Hematopoietic multipotent progenitor cell (in vitro differentiated cells): Measurements from ENCODE around the gene DPP10. TPM values are rescaled to one million over a fixed set of nuclear protein-coding genes. Genes with fewer than 3 reads are reported as not detected.
"Not testable (repeated sequence)": the region's sequence is repeated elsewhere in the genome, so short reads cannot be mapped to it uniquely, and the experiment has no call there.

Experiments used
- DNase-seq, 3 donors: peaks; one replicate each; pipeline ENCODE4 v3.0.0-alpha.2; 2011 to 2015; ENCODE audit warnings: low read depth in 2 of 3, low spot score in 2 of 3
- total RNA-seq: library from RNA; depleted of rRNA; stranded (reverse); fragments of >200 nt; gene quantifications from one replicate; pipeline ENCODE4 v1.2.3, GENCODE V29; 2012

The DPP10 gene
- 1.9 TPM for total RNA-seq

- peak in 2 of 3 donors; percentile 0 to 1 for DNase-seq
Measured at GRCh38 chr2:114442510-114442909, at the start of gene DPP10. Gene DPP10 (plus strand): TSS chr2:114442641.

GRCh38 chr2:114400890-114401289, 41.6 kb upstream of the DPP10 start:
- DNase-seq = no peak

GRCh38 chr2:114405247-114406116, 37.0 kb upstream of the DPP10 start:
- no peak for DNase-seq

GRCh38 chr2:114406347-114406746, 36.1 kb upstream of the DPP10 start:
- no peak for DNase-seq

- not testable (repeated sequence) for DNase-seq
Measured at GRCh38 chr2:114407353-114407752, 35.1 kb upstream of the DPP10 start.

- DNase-seq = no peak
Measured at GRCh38 chr2:114421781-114422180, 20.7 kb upstream of the DPP10 start.

- DNase-seq = no peak
Measured at GRCh38 chr2:114424699-114425098, 17.7 kb upstream of the DPP10 start.

- no peak for DNase-seq
Measured at GRCh38 chr2:114426756-114427155, 15.7 kb upstream of the DPP10 start.

- no peak for DNase-seq
Measured at GRCh38 chr2:114436329-114436728, 6.1 kb upstream of the DPP10 start.

GRCh38 chr2:114446571-114446970, 4.1 kb downstream of the DPP10 start:
- DNase-seq = no peak

GRCh38 chr2:114450639-114451038, 8.2 kb downstream of the DPP10 start:
- no peak for DNase-seq

- DNase-seq = no peak
Measured at GRCh38 chr2:114456566-114456965, 14.1 kb downstream of the DPP10 start.

- no peak for DNase-seq
Measured at GRCh38 chr2:114457956-114458355, 15.5 kb downstream of the DPP10 start.

- no peak for DNase-seq
Measured at GRCh38 chr2:114461116-114461515, 18.7 kb downstream of the DPP10 start.

- DNase-seq = no peak
Measured at GRCh38 chr2:114464961-114465706, 22.7 kb downstream of the DPP10 start.

- no peak for DNase-seq
Measured at GRCh38 chr2:114468343-114468742, 25.9 kb downstream of the DPP10 start.

GRCh38 chr2:114472246-114472645, 29.8 kb downstream of the DPP10 start:
- DNase-seq = no peak

GRCh38 chr2:114472726-114473125, 30.3 kb downstream of the DPP10 start:
- no peak for DNase-seq

- no peak for DNase-seq
Measured at GRCh38 chr2:114488841-114489530, 46.5 kb downstream of the DPP10 start.

- no peak for DNase-seq
Measured at GRCh38 chr2:114495046-114495445, 52.6 kb downstream of the DPP10 start.

GRCh38 chr2:114496959-114497358, 54.5 kb downstream of the DPP10 start:
- DNase-seq = no peak
